Cardiac muscle cell (in vitro differentiated cells and primary cell): ENCODE measurements around the gene RAPGEF4. TPM values are rescaled to one million over a fixed set of nuclear protein-coding genes. Genes with fewer than 3 reads are reported as not detected.

ENCODE experiments used
- DNase-seq, 2 donors: peaks; one replicate each; pipeline versions ENCODE4 v3.0.0 to v3.0.0-alpha.2; 2010 to 2017; ENCODE audit warnings: low read depth in 1 of 2, low spot score in 1 of 2
- H3K27ac ChIP-seq: fragments of 200-600 bp; sonication (generic); 2 replicates; pipeline ENCODE4 v1.5.1; 2016
- H3K27me3 ChIP-seq: fragments of 200-600 bp; sonication (generic); 2 replicates; pipeline ENCODE4 v1.6.0; 2016; ENCODE audit warnings: control low read depth
- H3K36me3 ChIP-seq: fragments of 200-600 bp; sonication (generic); 2 replicates; pipeline ENCODE4 v1.5.1; 2016; ENCODE audit warnings: control low read depth
- H3K4me1 ChIP-seq: fragments of 200-600 bp; sonication (generic); 2 replicates; pipeline ENCODE4 v1.8.1; 2017; ENCODE audit warnings: low read depth, mild to moderate bottlenecking, mixed run types
- H3K4me3 ChIP-seq: fragments of 200-600 bp; sonication (generic); 2 replicates; pipeline ENCODE4 v1.5.1; 2016; ENCODE audit warnings: mild to moderate bottlenecking
- H3K9me3 ChIP-seq: fragments of 200-600 bp; sonication (generic); 2 replicates; pipeline ENCODE4 v1.5.1; 2017; ENCODE audit warnings: low read depth, mild to moderate bottlenecking, control low read depth
- CTCF ChIP-seq: IDR thresholded peaks from 2 replicates; pipeline ENCODE4 v1.5.1; 2012; ENCODE audit warnings: low read depth, mild to moderate bottlenecking, low read length
- polyA plus RNA-seq: library from polyadenylated mRNA; unstranded; fragments of >200 nt; fragmentation: Nextera tagmentation; extraction: Ambion mirVana; gene quantifications from 2 replicates; pipeline ENCODE4 v1.2.1, GENCODE V29; 2016
- total RNA-seq: library from RNA; depleted of rRNA; stranded (reverse); fragments of >200 nt; gene quantifications from 2 replicates; pipeline ENCODE4 v1.2.3, GENCODE V29; 2016

The RAPGEF4 gene
- total and polyA plus RNA-seq, 2 experiments from 2014 or later = 5.3 to 21.2 TPM

- Histone ChIP-seq H3K9me3 (no peaks in the 10 kb centered on the region), H3K4me3 (no peak overlapping the region), H3K4me1 (peaks cover 6% of the 10 kb centered on the region), H3K36me3 (no peaks in the 10 kb centered on the region), H3K27me3 (no peaks in the 10 kb centered on the region), H3K27ac (no peak overlapping the region)
- DNase-seq = no peak
- no peak for TF ChIP-seq CTCF
These were observed 168.6 kb downstream of the RAPGEF4 start for GRCh38 chr2:172904236-172904635.

- no peak for TF ChIP-seq CTCF
- peaks cover 6% of the 10 kb centered on the region for H3K4me1 ChIP-seq
- DNase-seq = peak in 1 of 2 donors; percentile 37
- no peak overlapping the region for H3K4me3 ChIP-seq
- no peaks in the 10 kb centered on the region for H3K36me3 ChIP-seq
- H3K27me3 ChIP-seq = no peaks in the 10 kb centered on the region
- H3K27ac ChIP-seq = no peak overlapping the region
- H3K9me3 ChIP-seq = no peaks in the 10 kb centered on the region
These were observed 170.5 kb downstream of the RAPGEF4 start for GRCh38 chr2:172905937-172906811.

GRCh38 chr2:172908275-172908674, 172.6 kb downstream of the RAPGEF4 start:
- Histone ChIP-seq H3K4me1 (peaks cover 6% of the 10 kb centered on the region), H3K4me3 (no peak overlapping the region), H3K36me3 (no peaks in the 10 kb centered on the region), H3K27ac (no peak overlapping the region), H3K27me3 (no peaks in the 10 kb centered on the region), H3K9me3 (no peaks in the 10 kb centered on the region)
- TF ChIP-seq CTCF = no peak
- no peak for DNase-seq

- no peaks in the 10 kb centered on the region for H3K27me3 ChIP-seq
- TF ChIP-seq CTCF = no peak
- no peaks in the 10 kb centered on the region for H3K36me3 ChIP-seq
- H3K27ac ChIP-seq = no peak overlapping the region
- no peaks in the 10 kb centered on the region for H3K9me3 ChIP-seq
- no peak for DNase-seq
- no peak overlapping the region for H3K4me3 ChIP-seq
- peaks cover 6% of the 10 kb centered on the region for H3K4me1 ChIP-seq
These were observed 173.8 kb downstream of the RAPGEF4 start for GRCh38 chr2:172909454-172909853.

- no peak overlapping the region for H3K27ac ChIP-seq
- no peaks in the 10 kb centered on the region for H3K36me3 ChIP-seq
- H3K4me1 ChIP-seq = peaks cover under 1% of the 10 kb centered on the region
- DNase-seq = no peak
- H3K9me3 ChIP-seq = no peaks in the 10 kb centered on the region
- no peak for TF ChIP-seq CTCF
- H3K4me3 ChIP-seq = no peak overlapping the region
- H3K27me3 ChIP-seq = no peaks in the 10 kb centered on the region
These were observed 176.6 kb downstream of the RAPGEF4 start for GRCh38 chr2:172912266-172912665.
